Testis (tissue), 2 donors: ENCODE measurements around the gene NADK.
"Not testable (repeated sequence)": the region's sequence is repeated elsewhere in the genome, so short reads cannot be mapped to it uniquely, and the experiment has no call there.

Experiments
- CTCF ChIP-seq, 3 experiments: fragments of 450-650 bp in 2 of 3; fragments of 200-600 bp in 1 of 3; sonication (generic) in 1 of 3; IDR thresholded peaks; one replicate each; pipeline ENCODE4 v1.5.1; 2016 to 2019; ENCODE audit warnings: antibody characterized with exemption in 3 of 3, mild to moderate bottlenecking in 2 of 3, moderate library complexity in 1 of 3
- POLR2A ChIP-seq: fragments of 450-650 bp; IDR thresholded peaks from one replicate; pipeline ENCODE4 v1.6.1; 2017; ENCODE audit warnings: antibody characterized with exemption, mild to moderate bottlenecking, moderate library complexity

GRCh38 chr1:1728308-1729005 is 49.8 kb downstream of the NADK start:
- not testable (repeated sequence) for TF ChIP-seq POLR2A; CTCF (IDR thresholded peaks at IDR 0.05)
